ENCODE results near the gene SMDT1. TPM values are rescaled to one million over a fixed set of nuclear protein-coding genes. Genes with fewer than 3 reads are reported as not detected.
"Not testable (repeated sequence)": the region's sequence is repeated elsewhere in the genome, so short reads cannot be mapped to it uniquely, and the experiment has no call there.

Gene SMDT1
- total and polyA plus RNA-seq, 2 donors (not counting 1 experiment from before 2014, with no cell fraction given): 122 to 140 TPM

DNA sequence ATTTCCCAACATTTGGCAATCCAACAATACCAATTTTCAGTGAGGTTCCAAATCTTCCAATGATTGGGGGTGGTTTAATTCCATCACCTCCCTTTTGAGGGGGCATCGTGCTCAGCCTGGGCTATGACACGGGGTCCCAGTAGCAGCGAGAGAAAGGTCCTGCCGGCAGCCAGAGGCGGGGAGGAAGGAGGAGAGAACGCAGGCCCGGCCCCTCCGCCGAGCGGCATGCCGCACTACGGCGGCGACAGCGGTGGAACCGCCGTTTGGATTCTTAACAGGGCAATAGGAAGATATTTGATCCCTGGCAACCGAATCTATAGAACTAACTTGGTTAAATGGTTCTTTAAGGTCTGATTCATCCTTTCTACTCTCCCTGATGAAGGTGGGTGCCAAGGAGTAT, 29.3 kb downstream of the SMDT1 start:
- Mint-ChIP-seq H3K4me1 (no peaks in the 10 kb centered on the region), H3K27ac (no peak overlapping the region), H3K27me3 (no peaks in the 10 kb centered on the region), H3K9me3 (ENCODE audit: insufficient read depth) (no peaks in the 10 kb centered on the region), H3K4me3 (no peak overlapping the region)
- intact Hi-C loops (cut with micrococcal nuclease): no loop called here
- ATAC-seq (ENCODE audit: low read depth) (no peak), DNase-seq (no peak)
- Histone ChIP-seq H3K79me2 (ENCODE audit: control insufficient read depth, insufficient read depth, low read length) (no peaks in the 10 kb centered on the region), H4K20me1 (ENCODE audit: control insufficient read depth, insufficient read depth, low read length, poor library complexity, severe bottlenecking) (no peaks in the 10 kb centered on the region), H3K9ac (ENCODE audit: low read length) (no peak overlapping the region), H3K4me3 (ENCODE audit: control extremely low read depth in 1 of 5, extremely low read depth in 1 of 5, insufficient read depth in 1 of 5, low read depth in 2 of 5, low read length in 4 of 5) (no peak overlapping the region), H3K9me3 (ENCODE audit: control extremely low read depth in 1 of 3, control insufficient read depth in 2 of 3, insufficient read depth in 1 of 3, low read length in 2 of 3) (peaks cover 4 to 17% (median 15%) of the 10 kb centered on the region in 3 donors), H2AFZ (ENCODE audit: insufficient read depth, low read depth, low read length, poor library complexity, severe bottlenecking) (no peak overlapping the region), H3K4me2 (replicated peaks; ENCODE audit: low read depth, low read length, poor library complexity, severe bottlenecking) (no peak overlapping the region), H3K27me3 (replicated peaks in 1 of 4; ENCODE audit: control extremely low read depth in 1 of 4, control insufficient read depth in 3 of 4, insufficient read depth in 4 of 4, low read length in 3 of 4) (no peaks in the 10 kb centered on the region), H3K36me3 (replicated peaks in 1 of 2; ENCODE audit: control extremely low read depth in 1 of 2, control insufficient read depth in 1 of 2, extremely low read depth in 1 of 2, insufficient read depth in 2 of 2, low read length in 1 of 2) (no peaks in the 10 kb centered on the region), H3K27ac (ENCODE audit: low read length in 2 of 2) (no peak overlapping the region), H3K4me1 (ENCODE audit: control insufficient read depth in 2 of 2, insufficient read depth in 2 of 2, low read length in 2 of 2) (no peaks in the 10 kb centered on the region)
- POLR2A ChIA-PET: no interaction called here
- over 99% methylated on average over 16 of the region's 18 CpGs for WGBS (ENCODE audit: insufficient coverage)
- CTCF ChIA-PET: no interaction called here
- no peak for TF ChIP-seq EZH2 (IDR thresholded peaks at IDR 0.05; ENCODE audit: borderline replicate concordance, insufficient read depth, low read depth, low read length, poor library complexity, severe bottlenecking)
- TF ChIP-seq, protein P1, sequence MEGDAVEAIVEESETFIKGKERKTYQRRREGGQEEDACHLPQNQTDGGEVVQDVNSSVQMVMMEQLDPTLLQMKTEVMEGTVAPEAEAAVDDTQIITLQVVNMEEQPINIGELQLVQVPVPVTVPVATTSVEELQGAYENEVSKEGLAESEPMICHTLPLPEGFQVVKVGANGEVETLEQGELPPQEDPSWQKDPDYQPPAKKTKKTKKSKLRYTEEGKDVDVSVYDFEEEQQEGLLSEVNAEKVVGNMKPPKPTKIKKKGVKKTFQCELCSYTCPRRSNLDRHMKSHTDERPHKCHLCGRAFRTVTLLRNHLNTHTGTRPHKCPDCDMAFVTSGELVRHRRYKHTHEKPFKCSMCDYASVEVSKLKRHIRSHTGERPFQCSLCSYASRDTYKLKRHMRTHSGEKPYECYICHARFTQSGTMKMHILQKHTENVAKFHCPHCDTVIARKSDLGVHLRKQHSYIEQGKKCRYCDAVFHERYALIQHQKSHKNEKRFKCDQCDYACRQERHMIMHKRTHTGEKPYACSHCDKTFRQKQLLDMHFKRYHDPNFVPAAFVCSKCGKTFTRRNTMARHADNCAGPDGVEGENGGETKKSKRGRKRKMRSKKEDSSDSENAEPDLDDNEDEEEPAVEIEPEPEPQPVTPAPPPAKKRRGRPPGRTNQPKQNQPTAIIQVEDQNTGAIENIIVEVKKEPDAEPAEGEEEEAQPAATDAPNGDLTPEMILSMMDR (IDR thresholded peaks at IDR 0.05): no peak

DNA sequence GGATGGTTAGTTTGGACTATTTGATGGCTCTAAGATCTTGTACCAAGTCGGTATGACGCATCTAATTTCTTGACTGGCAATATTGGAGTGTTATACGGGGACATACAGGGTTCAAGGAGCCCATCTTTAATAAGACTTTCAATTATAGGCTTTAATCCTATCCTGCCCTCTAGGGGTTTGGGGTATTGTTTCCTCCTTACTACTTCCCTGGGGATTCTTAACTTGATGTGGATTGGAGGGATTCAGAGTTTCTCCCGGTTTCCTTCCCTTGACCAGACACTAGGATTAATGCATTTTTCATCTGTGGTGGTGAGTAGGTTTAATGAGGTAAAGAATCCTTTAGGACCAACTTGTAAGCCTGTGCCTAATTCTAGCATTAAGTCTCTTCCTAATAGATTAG, 32.3 kb downstream of the SMDT1 start:
- POLR2A ChIA-PET: no interaction called here
- intact Hi-C loops (cut with micrococcal nuclease): no loop called here
- Histone ChIP-seq H3K79me2 (ENCODE audit: control insufficient read depth, insufficient read depth, low read length) (no peaks in the 10 kb centered on the region), H2AFZ (ENCODE audit: insufficient read depth, low read depth, low read length, poor library complexity, severe bottlenecking) (no peak overlapping the region), H3K9me3 (ENCODE audit: control extremely low read depth in 1 of 3, control insufficient read depth in 2 of 3, insufficient read depth in 1 of 3, low read length in 2 of 3) (peaks cover 0 to 22% (median 11%) of the 10 kb centered on the region in 3 donors), H3K4me2 (replicated peaks; ENCODE audit: low read depth, low read length, poor library complexity, severe bottlenecking) (no peak overlapping the region), H3K36me3 (replicated peaks in 1 of 2; ENCODE audit: control extremely low read depth in 1 of 2, control insufficient read depth in 1 of 2, extremely low read depth in 1 of 2, insufficient read depth in 2 of 2, low read length in 1 of 2) (no peaks in the 10 kb centered on the region), H3K4me1 (ENCODE audit: control insufficient read depth in 2 of 2, insufficient read depth in 2 of 2, low read length in 2 of 2) (no peaks in the 10 kb centered on the region), H3K27me3 (replicated peaks in 1 of 4; ENCODE audit: control extremely low read depth in 1 of 4, control insufficient read depth in 3 of 4, insufficient read depth in 4 of 4, low read length in 3 of 4) (no peaks in the 10 kb centered on the region), H3K4me3 (ENCODE audit: control extremely low read depth in 1 of 5, extremely low read depth in 1 of 5, insufficient read depth in 1 of 5, low read depth in 2 of 5, low read length in 4 of 5) (no peak overlapping the region), H3K9ac (ENCODE audit: low read length) (no peak overlapping the region), H3K27ac (ENCODE audit: low read length in 2 of 2) (no peak overlapping the region), H4K20me1 (ENCODE audit: control insufficient read depth, insufficient read depth, low read length, poor library complexity, severe bottlenecking) (no peaks in the 10 kb centered on the region)
- TF ChIP-seq, protein P1 (IDR thresholded peaks at IDR 0.05): no peak
- no peak for TF ChIP-seq EZH2 (IDR thresholded peaks at IDR 0.05; ENCODE audit: borderline replicate concordance, insufficient read depth, low read depth, low read length, poor library complexity, severe bottlenecking)
- H3K9me3 Mint-ChIP-seq (ENCODE audit: insufficient read depth): peaks cover 2% of the 10 kb centered on the region
- no peaks in the 10 kb centered on the region for H3K4me1 Mint-ChIP-seq
- 100% methylated on average over 2 of the region's 4 CpGs for WGBS (ENCODE audit: insufficient coverage)
- CTCF ChIA-PET: interaction anchor here (0.7 to 5.1 kb wide), 5 partner anchors 18 to 289 kb away, joined by 3 to 45 read pairs (median 8); partner anchors contain the start of genes NDUFA6 and SEPTIN3
- DNase-seq (no peak), ATAC-seq (ENCODE audit: low read depth) (no peak)
- H3K27ac Mint-ChIP-seq: no peak overlapping the region
- no peaks in the 10 kb centered on the region for H3K27me3 Mint-ChIP-seq
- no peak overlapping the region for H3K4me3 Mint-ChIP-seq

DNA sequence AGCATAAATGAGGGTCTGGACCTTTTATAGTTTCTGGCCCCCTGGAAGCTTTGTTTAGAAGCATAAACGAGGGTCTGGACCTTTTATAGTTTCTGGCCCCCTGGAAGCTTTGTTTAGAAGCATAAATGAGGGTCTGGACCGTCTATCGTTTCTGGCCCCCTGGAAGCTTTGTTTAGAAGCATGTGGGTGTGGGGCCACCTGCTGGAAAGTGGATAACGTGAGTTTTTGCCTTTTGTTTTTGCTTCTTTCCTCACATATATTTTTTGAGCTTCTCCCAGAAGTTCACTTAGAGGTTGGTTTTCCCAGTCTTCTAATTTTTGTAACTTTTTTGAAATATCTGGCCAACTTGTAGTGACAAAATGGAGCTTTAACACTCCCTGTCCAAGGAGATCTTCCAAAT, 33.3 kb downstream of the SMDT1 start:
- H3K27ac Mint-ChIP-seq; DNase-seq; H3K9ac ChIP-seq (ENCODE audit: low read length); H3K4me1 ChIP-seq (ENCODE audit: control insufficient read depth in 2 of 2, insufficient read depth in 2 of 2, low read length in 2 of 2); H3K9me3 Mint-ChIP-seq (ENCODE audit: insufficient read depth); H3K4me3 ChIP-seq (ENCODE audit: control extremely low read depth in 1 of 5, extremely low read depth in 1 of 5, insufficient read depth in 1 of 5, low read depth in 2 of 5, low read length in 4 of 5); ATAC-seq (ENCODE audit: low read depth); H3K27me3 ChIP-seq (replicated peaks in 1 of 4; ENCODE audit: control extremely low read depth in 1 of 4, control insufficient read depth in 3 of 4, insufficient read depth in 4 of 4, low read length in 3 of 4); H3K36me3 ChIP-seq (replicated peaks in 1 of 2; ENCODE audit: control extremely low read depth in 1 of 2, control insufficient read depth in 1 of 2, extremely low read depth in 1 of 2, insufficient read depth in 2 of 2, low read length in 1 of 2); H2AFZ ChIP-seq (ENCODE audit: insufficient read depth, low read depth, low read length, poor library complexity, severe bottlenecking); H3K27me3 Mint-ChIP-seq; H3K79me2 ChIP-seq (ENCODE audit: control insufficient read depth, insufficient read depth, low read length); POLR2A ChIA-PET; H3K4me3 Mint-ChIP-seq; intact Hi-C loops (cut with micrococcal nuclease); H3K4me1 Mint-ChIP-seq; H3K4me2 ChIP-seq (replicated peaks; ENCODE audit: low read depth, low read length, poor library complexity, severe bottlenecking); H4K20me1 ChIP-seq (ENCODE audit: control insufficient read depth, insufficient read depth, low read length, poor library complexity, severe bottlenecking); H3K27ac ChIP-seq (ENCODE audit: low read length in 2 of 2): not testable (repeated sequence)
- CTCF ChIA-PET: interaction anchor here (0.6 to 5.1 kb wide), 11 partner anchors 9 to 414 kb away, joined by 3 to 45 read pairs (median 3); partner anchors contain the start of genes MEI1, NDUFA6 and SEPTIN3
- H3K9me3 ChIP-seq (ENCODE audit: control extremely low read depth in 1 of 3, control insufficient read depth in 2 of 3, insufficient read depth in 1 of 3, low read length in 2 of 3): peaks cover 0 to 24% (median 11%) of the 10 kb centered on the region in 3 donors
- no CpG with 5 or more reads among the region's 4 CpGs for WGBS (ENCODE audit: insufficient coverage)
